HG02870 (cell line): ENCODE data around the gene POTEH.
"Not testable (repeated sequence)": the region's sequence is repeated elsewhere in the genome, so short reads cannot be mapped to it uniquely, and the experiment has no call there.

Experiments
- ATAC-seq: cut with Tn5 transposase; IDR thresholded peaks from one replicate; pipeline ENCODE4 v1.9.1; 2021; ENCODE audit warnings: mild to moderate bottlenecking, moderate library complexity; ENCODE audit not compliant: unreplicated experiment

Gene POTEH

GRCh38 chr22:15734411-15734810 lies 44.6 kb downstream of the POTEH start:
- not testable (repeated sequence) for ATAC-seq

DNA sequence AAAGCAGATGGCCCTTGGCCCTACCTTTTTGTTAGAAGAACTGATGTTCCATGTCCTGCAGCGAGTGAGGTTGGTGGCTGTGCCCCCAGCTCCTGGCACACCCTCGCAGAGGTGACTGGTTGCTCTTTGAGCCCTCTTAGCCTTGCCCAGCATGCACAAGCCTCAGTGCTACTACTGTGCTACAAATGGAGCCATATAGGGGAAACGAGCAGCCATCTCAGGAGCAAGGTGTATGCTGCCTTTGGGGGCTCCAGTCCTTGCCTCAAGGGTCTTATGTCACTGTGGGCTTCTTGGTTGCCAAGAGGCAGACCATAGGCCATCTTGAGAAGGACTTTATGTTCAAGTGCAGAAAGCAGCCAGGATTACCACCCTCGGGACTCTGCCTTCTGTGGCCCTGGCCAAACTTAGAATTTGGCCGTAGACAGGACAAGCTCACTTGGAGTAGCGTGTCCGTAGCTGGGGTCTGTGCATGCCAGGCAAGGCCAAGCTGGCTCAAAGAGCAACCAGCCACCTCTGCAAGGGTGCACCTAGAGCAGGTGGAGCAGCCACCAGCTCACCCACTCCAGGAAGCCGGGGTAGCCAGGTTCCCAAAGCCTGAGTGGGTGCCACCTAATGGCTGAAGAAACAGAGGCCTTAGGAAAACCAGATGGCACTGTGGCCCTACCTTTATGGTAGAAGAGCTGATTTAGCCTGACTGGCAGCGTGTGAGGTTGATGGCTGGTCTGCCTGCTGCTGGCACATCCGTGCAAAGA lies 48.5 kb downstream of the POTEH start:
- ATAC-seq: not testable (repeated sequence)

DNA sequence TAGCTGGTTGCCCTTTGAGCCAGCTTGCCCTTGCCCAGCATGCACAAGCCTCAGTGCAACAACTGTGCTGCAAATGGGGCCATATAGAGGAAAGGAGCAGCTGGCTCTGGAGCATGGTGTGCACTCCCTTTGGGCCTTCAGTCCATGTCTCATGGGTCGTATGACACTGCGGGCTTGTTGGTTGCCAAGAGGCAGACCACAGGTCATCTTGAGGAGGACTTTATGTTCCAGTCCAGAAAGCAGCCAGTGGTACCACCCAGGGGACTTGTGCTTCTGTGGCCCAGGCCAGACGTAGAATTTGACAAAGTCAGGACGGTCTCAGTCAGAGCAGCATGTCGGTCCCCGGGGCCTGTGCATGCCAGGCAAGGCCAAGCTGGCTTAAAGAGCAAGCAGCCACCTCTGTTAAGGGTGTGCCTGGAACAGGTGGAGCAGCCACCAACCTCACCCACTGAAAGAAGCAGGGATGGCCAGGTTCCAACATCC lies 49.1 kb downstream of the POTEH start:
- not testable (repeated sequence) for ATAC-seq

DNA sequence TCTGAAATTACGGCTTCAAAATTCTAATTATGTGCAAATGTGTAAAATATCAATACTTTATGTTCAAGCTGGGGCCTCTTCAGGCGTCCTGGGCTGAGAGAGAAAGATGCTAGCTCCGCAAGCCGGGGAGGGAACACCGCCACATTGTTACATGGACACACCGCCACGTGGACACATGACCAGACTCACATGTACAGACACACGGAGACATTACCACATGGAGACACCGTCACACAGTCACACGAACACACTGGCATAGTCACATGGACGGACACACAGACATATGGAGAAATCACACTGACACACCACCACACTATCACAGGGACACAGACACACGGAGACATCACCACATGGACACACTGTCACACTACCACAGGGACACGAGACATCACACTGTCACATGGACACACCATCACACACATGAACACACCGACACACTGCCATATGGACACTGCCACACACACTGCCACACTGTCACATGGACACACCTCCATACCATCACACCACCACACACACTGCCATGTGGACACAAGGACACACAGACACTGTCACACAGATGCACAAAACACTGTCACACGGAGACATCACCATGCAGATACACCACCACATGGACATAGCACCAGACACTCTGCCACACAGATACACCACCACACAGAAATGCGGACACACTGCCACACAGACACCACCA lies 58.0 kb downstream of the POTEH start:
- ATAC-seq: not testable (repeated sequence)

DNA sequence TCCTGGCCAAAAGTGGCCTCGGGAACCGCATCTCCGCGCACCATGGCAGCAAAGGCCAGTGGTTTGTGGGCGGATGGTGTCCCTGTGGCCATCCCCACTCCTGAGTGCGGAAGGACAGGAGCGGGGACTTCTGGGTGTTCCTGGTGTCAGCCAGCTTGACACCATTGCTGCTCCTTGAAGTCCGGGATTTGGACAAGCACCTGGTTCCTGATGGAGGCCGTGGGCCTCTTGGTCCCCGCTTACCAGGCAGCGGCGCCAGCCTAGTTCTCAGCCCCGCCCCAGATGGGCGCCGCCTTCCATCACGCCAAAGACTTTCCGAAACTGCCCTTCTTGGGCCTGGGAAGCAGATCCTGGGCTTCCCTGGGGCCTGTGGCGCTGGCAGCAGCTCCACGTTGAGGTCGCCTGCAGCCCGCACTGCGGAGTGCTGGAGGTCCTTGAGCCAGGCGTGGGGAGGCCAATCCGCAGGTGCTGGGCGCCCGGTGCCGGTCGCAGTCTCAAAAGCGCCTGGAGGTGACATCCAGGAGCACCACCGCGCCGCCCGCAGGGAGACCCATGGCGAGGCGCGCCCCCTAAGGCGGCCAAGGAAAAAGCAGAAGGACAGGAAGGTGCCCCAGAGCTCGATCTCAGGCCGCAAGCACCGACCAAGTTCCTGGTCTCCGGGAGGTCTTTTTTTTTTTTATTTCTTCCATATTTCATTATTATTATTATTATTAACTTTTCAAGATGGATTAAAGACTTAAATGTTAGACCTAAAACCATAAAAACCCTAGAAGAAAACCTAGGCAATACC lies 59.5 kb downstream of the POTEH start:
- not testable (repeated sequence) for ATAC-seq

GRCh38 chr22:15759443-15760097 lies 69.7 kb downstream of the POTEH start:
- not testable (repeated sequence) for ATAC-seq

DNA sequence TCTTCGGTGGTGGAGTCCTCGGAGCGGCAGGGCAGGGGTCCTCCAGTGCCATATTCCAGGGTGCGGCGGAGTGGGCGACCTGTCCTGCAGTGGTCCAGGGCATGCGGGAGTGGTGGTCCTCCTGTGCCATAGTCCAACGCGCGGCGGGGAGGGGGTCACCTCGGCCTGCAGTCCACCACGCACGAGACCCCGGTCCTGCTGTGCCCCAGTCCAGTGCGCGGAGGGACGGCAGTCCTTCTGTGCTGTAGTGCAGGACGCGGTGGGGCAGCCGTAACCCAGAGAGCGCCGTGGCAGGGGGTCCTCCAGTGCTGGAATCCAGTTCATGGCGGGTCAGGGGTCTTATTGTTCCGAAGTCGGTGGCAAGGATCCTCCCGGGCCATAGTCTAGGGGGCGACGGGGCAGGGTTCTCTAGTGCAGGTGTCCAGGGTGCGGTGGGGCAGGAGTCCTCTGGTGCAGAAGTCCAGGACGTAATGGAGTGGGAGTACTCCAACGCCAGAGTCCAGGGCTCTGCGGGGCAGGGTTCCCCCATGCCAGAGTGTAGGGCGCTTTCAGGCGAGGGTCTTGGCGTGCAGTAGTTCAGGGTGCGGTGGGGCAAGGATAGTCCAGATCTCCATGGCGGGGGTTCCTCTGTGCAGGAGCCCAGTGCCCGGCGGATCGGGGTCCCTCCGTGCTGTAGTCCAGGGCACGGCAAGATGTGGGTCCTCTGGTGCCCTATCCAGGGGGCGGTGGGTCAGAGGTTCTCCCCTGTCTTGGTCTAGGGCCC lies 70.7 kb downstream of the POTEH start:
- not testable (repeated sequence) for ATAC-seq

GRCh38 chr22:15761151-15761777 lies 71.4 kb downstream of the POTEH start:
- ATAC-seq: not testable (repeated sequence)

- not testable (repeated sequence) for ATAC-seq
Observed at GRCh38 chr22:15763559-15763958, 73.7 kb downstream of the POTEH start.
